HepG2 (cell line): Measurements from ENCODE around the gene EHBP1. TPM values are rescaled to one million over a fixed set of nuclear protein-coding genes. Genes with fewer than 3 reads are reported as not detected.

Experiments
- ATAC-seq: fragments of 200-7000 bp; cut with Tn5 transposase; 3 replicates; pipeline ENCODE4 v1.9.1; 2020; ENCODE audit warnings: mild to moderate bottlenecking, moderate library complexity
- BruUV-seq: library from RNA; stranded (reverse); fragments of 400-500 nt; replicated peaks from 2 replicates; lab custom pipeline; 2021; lab: Mats Ljungman, UMichigan
- CTCF ChIA-PET: fragments of 300-600 bp; formaldehyde crosslinking; extraction: SDS; loops from one replicate; lab custom pipeline; 2021; ENCODE audit warnings: low total read pairs, inconsistent platforms, low intra/inter-chr PET ratio; lab: Yijun Ruan, JAX
- POLR2A ChIA-PET: fragments of 350-600 bp; sonication (Branson Sonifier 250); formaldehyde crosslinking; loops from one replicate; lab custom pipeline; 2020; ENCODE audit warnings: antibody characterized with exemption, inconsistent platforms; lab: Yijun Ruan, JAX
- DNase-seq: peaks from one replicate; pipeline ENCODE4 v3.0.0-alpha.2; 2015; ENCODE audit warnings: low spot score
- FAIRE-seq: peaks from 3 replicates; lab custom pipeline; 2011; peaks lifted over from hg19 to GRCh38; lab: Jason Lieb, UNC
- H2AFZ ChIP-seq: one replicate; pipeline ENCODE4 v1.6.1; 2011; ENCODE audit warnings: low read length, inconsistent platforms
- H3K27ac ChIP-seq: fragments of 300-600 bp; 3 replicates; pipeline ENCODE4 v1.8.0; 2011; ENCODE audit warnings: mixed run types, mild to moderate bottlenecking, mixed read lengths, low read length, inconsistent platforms; ENCODE audit not compliant: insufficient read depth; ENCODE audit errors: extremely low read length
- H3K27me3 ChIP-seq, 2 experiments: fragments of 200-600 bp in 1 of 2; 2 replicates in 1 of 2; 3 replicates in 1 of 2; pipeline versions ENCODE4 v1.6.0 to v1.8.0; 2011; ENCODE audit warnings: low read length in 2 of 2, mild to moderate bottlenecking in 2 of 2, moderate library complexity in 2 of 2, inconsistent platforms in 1 of 2; ENCODE audit not compliant: insufficient read depth in 2 of 2, control insufficient read depth in 1 of 2
- H3K36me3 ChIP-seq, 2 experiments: fragments of 200-600 bp in 1 of 2; replicated peaks in 1 of 2; 2 replicates in 1 of 2; 3 replicates in 1 of 2; pipeline versions ENCODE4 v1.5.1 to v1.8.0; 2011; ENCODE audit warnings: low read length in 2 of 2, inconsistent platforms in 1 of 2; ENCODE audit not compliant: insufficient read depth in 2 of 2, control insufficient read depth in 1 of 2
- H3K4me1 ChIP-seq: 2 replicates; pipeline ENCODE4 v1.5.1; 2012; ENCODE audit warnings: low read length, inconsistent platforms; ENCODE audit not compliant: insufficient read depth
- H3K4me2 ChIP-seq: 2 replicates; pipeline ENCODE4 v1.6.0; 2011; ENCODE audit warnings: low read depth, low read length, inconsistent platforms
- H3K4me3 ChIP-seq, 3 experiments: fragments of 200-600 bp in 1 of 3; sonication (generic), shearing (Covaris generic) in 1 of 3; replicated peaks in 1 of 3; 2 replicates each; pipeline ENCODE4 v1.5.1; 2011 to 2016; ENCODE audit warnings: low read length in 3 of 3, inconsistent platforms in 2 of 3, low read depth in 2 of 3, mild to moderate bottlenecking in 2 of 3, control low read depth in 1 of 3, mixed read lengths in 1 of 3; ENCODE audit not compliant: insufficient read depth in 1 of 3
- H3K79me2 ChIP-seq: one replicate; pipeline ENCODE4 v1.6.1; 2011; ENCODE audit warnings: low read length, inconsistent platforms; ENCODE audit not compliant: insufficient read depth
- H3K9ac ChIP-seq: 2 replicates; pipeline ENCODE4 v1.6.0; 2011; ENCODE audit warnings: mild to moderate bottlenecking, low read depth, low read length, inconsistent platforms; ENCODE audit not compliant: insufficient read depth
- H3K9me3 ChIP-seq: 2 replicates; pipeline ENCODE4 v1.5.1; 2012; ENCODE audit warnings: mild to moderate bottlenecking, low read length
- H4K20me1 ChIP-seq: 2 replicates; pipeline ENCODE4 v1.6.0; 2011; ENCODE audit warnings: inconsistent platforms, mild to moderate bottlenecking, low read length, moderate library complexity; ENCODE audit not compliant: insufficient read depth
- EEA1 ChIP-seq: sonication (generic); formaldehyde crosslinking; IDR thresholded peaks from 2 replicates; pipeline ENCODE4 v1.5.1; 2020; ENCODE audit warnings: mild to moderate bottlenecking, missing genetic modification reagents, borderline replicate concordance
- JUND ChIP-seq: sonication (generic); formaldehyde crosslinking; IDR thresholded peaks from 2 replicates; pipeline ENCODE4 v1.8.0; 2022; ENCODE audit warnings: mild to moderate bottlenecking, missing genetic modification reagents
- KAT8 ChIP-seq: IDR thresholded peaks from 2 replicates; pipeline ENCODE4 v1.6.1; 2016; ENCODE audit warnings: missing genetic modification reagents, missing compliant biosample characterization
- NCOA2 ChIP-seq: sonication (generic); formaldehyde crosslinking; IDR thresholded peaks from 2 replicates; pipeline ENCODE4 v1.8.0; 2022; ENCODE audit warnings: inconsistent platforms
- NPAS2 ChIP-seq: sonication (generic); formaldehyde crosslinking; IDR thresholded peaks from 2 replicates; pipeline ENCODE4 v1.8.0; 2022; ENCODE audit warnings: mild to moderate bottlenecking, missing genetic modification reagents, borderline replicate concordance
- RBM22 ChIP-seq: fragments of 200-400 bp; formaldehyde crosslinking; optimal IDR thresholded peaks from 2 replicates; pipeline ENCODE3; 2017; ENCODE audit warnings: mild to moderate bottlenecking, low read length, moderate library complexity
- RCOR2 ChIP-seq: IDR thresholded peaks from 2 replicates; pipeline ENCODE4 v1.6.1; 2016; ENCODE audit warnings: missing biosample characterization, missing genetic modification reagents
- RFX1 ChIP-seq: fragments of 450-650 bp; IDR thresholded peaks from 2 replicates; pipeline ENCODE4 v1.6.1; 2017
- RFXANK ChIP-seq: IDR thresholded peaks from 2 replicates; pipeline ENCODE4 v1.6.1; 2016
- SSRP1 ChIP-seq: IDR thresholded peaks from 2 replicates; pipeline ENCODE4 v1.6.1; 2016; ENCODE audit warnings: control low read depth
- ZFAT ChIP-seq: sonication (generic); formaldehyde crosslinking; conservative IDR thresholded peaks from 2 replicates; pipeline ENCODE4 v1.8.1; 2023; ENCODE audit warnings: missing genetic modification reagents, inconsistent platforms
- ZFP62 ChIP-seq: sonication (generic); formaldehyde crosslinking; IDR thresholded peaks from 2 replicates; pipeline ENCODE4 v1.4.0; 2020; ENCODE audit warnings: missing genetic modification reagents
- ZNF124 ChIP-seq: sonication (generic); formaldehyde crosslinking; IDR thresholded peaks from 2 replicates; pipeline ENCODE4 v1.4.0; 2020; ENCODE audit warnings: missing genetic modification reagents
- ZNF136 ChIP-seq: sonication (generic); formaldehyde crosslinking; IDR thresholded peaks from 2 replicates; pipeline ENCODE4 v1.8.1; 2022; ENCODE audit warnings: low read depth, mild to moderate bottlenecking, moderate library complexity, missing genetic modification reagents
- ZNF33B ChIP-seq: sonication (generic); formaldehyde crosslinking; IDR thresholded peaks from 2 replicates; pipeline ENCODE4 v1.5.1; 2020; ENCODE audit warnings: mild to moderate bottlenecking, missing genetic modification reagents
- WGBS: methylation state at CpG from one replicate; pipeline ENCODE4 v1.1.6; 2017; ENCODE audit warnings: low lambda C conversion rate; 5-methylcytosine and 5-hydroxymethylcytosine counted together
- in situ Hi-C: cut with HindIII; loops from 2 replicates; pipeline ENCODE4 v1.10.0; 2017; ENCODE audit warnings: low pct_unique_long_range_greater_than_20kb; ENCODE audit not compliant: extremely low pct_ligation_motif_present
- intact Hi-C: fragments of 100-400 bp; cut with micrococcal nuclease; formaldehyde crosslinking; loops from one replicate; pipeline ENCODE4 v1.10.0; 2022; ENCODE audit not compliant: unreplicated experiment
- polyA plus RNA-seq, 8 experiments: library from polyadenylated mRNA; depleted of rRNA in 3 of 8; stranded (reverse) in 7 of 8; unstranded in 1 of 8; fragments of >200 nt; fragmentation: Illumina TruSeq in 4 of 8; extraction: Trizol in 4 of 8; gene quantifications; 2 replicates each; pipeline versions ENCODE4 v1.2.1 to v1.2.3, GENCODE V29; 2011 to 2016; ENCODE audit warnings: low read depth in 4 of 8, missing spikeins in 1 of 8, mixed read lengths in 1 of 8; ENCODE audit not compliant: insufficient read depth in 1 of 8
- total RNA-seq, 5 experiments: library from RNA; depleted of rRNA; stranded (reverse); fragments of >200 nt; fragmentation: Illumina TruSeq; extraction: Trizol; gene quantifications; 2 replicates each; pipeline ENCODE4 v1.2.3, GENCODE V29; 2016; ENCODE audit warnings: low read depth in 1 of 5
- TF ChIP-seq, protein P1 (sequence below): sonication (generic); formaldehyde crosslinking; IDR thresholded peaks from 2 replicates; pipeline ENCODE4 v1.5.0; 2020; ENCODE audit warnings: mild to moderate bottlenecking, missing genetic modification reagents
- TF ChIP-seq, protein P2 (sequence below): sonication (generic); formaldehyde crosslinking; IDR thresholded peaks from 2 replicates; pipeline ENCODE4 v1.8.1; 2023; ENCODE audit warnings: mild to moderate bottlenecking, missing genetic modification reagents, borderline replicate concordance
- TF ChIP-seq, protein P3 (sequence below): IDR thresholded peaks from 2 replicates; pipeline ENCODE4 v1.6.1; 2016; ENCODE audit warnings: mild to moderate bottlenecking

Gene EHBP1
- total and polyA plus RNA-seq, 2 of the 13 experiments (the other 11 are each of a cell fraction or from before 2014, with no cell fraction given) = 93.5 to 146 TPM

DNA sequence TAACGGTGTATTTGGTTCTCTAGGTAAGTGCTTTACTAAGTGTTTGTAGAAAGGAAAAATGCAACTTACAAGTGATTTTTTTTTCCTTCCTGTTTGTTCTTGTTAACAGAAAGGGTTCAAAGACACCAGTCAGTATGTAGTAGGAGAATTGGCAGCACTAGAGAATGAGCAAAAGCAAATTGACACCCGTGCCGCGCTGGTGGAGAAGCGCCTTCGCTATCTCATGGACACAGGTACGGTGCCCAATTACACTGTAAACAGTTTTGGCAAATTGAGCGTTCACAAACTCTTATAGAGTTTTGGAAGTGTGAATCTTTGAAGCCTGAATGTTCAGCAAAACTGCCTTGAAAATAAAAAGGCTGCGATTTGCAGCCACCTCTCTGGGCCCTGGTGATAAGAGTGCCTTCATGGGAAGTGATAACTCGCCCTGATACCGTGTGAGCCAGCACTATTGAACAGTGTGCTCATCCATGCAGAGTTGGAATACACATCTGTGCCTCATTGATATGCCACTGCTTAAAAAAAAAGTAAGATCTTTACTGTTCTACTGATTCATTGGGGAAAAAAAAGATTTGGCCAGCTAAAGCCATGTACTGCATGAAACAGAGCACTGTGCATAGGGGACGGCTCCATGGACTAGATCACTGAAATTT, 291.1 kb downstream of the EHBP1 start:
- 97% methylated on average over 12 of the region's 12 CpGs for WGBS
- Histone ChIP-seq H3K36me3 (peaks cover 18 to 81% of the 10 kb centered on the region in 2 experiments), H3K4me1 (no peaks in the 10 kb centered on the region), H4K20me1 (no peaks in the 10 kb centered on the region), H3K79me2 (no peaks in the 10 kb centered on the region), H3K4me2 (no peak overlapping the region), H3K27me3 (no peaks in the 10 kb centered on the region), H3K9ac (no peak overlapping the region), H2AFZ (no peak overlapping the region), H3K9me3 (no peaks in the 10 kb centered on the region), H3K27ac (no peak overlapping the region), H3K4me3 (no peak overlapping the region)
- no peak for DNase-seq
- ChIA-PET POLR2A (no interaction called here), CTCF (no interaction called here)
- BruUV-seq = no TSS peak
- intact Hi-C loops (no loop called here), in situ Hi-C loops (no loop called here)
- peak; percentile 50 for ATAC-seq
- no peak for FAIRE-seq
- TF ChIP-seq, protein P1, sequence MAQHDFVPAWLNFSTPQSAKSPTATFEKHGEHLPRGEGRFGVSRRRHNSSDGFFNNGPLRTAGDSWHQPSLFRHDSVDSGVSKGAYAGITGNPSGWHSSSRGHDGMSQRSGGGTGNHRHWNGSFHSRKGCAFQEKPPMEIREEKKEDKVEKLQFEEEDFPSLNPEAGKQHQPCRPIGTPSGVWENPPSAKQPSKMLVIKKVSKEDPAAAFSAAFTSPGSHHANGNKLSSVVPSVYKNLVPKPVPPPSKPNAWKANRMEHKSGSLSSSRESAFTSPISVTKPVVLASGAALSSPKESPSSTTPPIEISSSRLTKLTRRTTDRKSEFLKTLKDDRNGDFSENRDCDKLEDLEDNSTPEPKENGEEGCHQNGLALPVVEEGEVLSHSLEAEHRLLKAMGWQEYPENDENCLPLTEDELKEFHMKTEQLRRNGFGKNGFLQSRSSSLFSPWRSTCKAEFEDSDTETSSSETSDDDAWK (CRISPR knock-in tag) = no peak
- TF ChIP-seq NCOA2 (CRISPR knock-in tag) (no peak), JUND (CRISPR knock-in tag) (no peak), RBM22 (peak; percentile 83)
- TF ChIP-seq, all 625 proteins: peak for 1

DNA sequence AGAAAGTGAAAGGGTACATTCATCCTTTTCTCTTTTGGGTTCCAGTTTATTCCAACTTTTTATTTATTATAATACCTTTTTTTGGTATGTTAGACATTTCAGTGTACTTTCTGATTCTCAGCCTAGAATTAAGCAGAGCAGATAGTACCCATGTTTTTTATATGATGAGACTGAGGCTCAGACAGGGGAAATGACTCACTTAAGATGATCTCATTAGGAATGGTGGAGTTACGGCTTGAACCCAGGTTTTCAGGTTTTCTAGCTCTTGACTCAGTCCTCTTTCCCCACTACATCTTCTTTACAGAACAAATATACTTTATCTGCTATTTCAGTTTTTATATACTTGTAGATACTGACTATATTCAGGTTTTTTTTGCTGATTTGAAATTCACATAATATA, 293.4 kb downstream of the EHBP1 start:
- Histone ChIP-seq H4K20me1 (no peaks in the 10 kb centered on the region), H3K79me2 (no peaks in the 10 kb centered on the region), H3K4me2 (no peak overlapping the region), H3K27me3 (no peaks in the 10 kb centered on the region), H3K9ac (no peak overlapping the region), H2AFZ (no peak overlapping the region), H3K4me1 (no peaks in the 10 kb centered on the region), H3K9me3 (no peaks in the 10 kb centered on the region), H3K36me3 (peaks cover 16 to 88% of the 10 kb centered on the region in 2 experiments), H3K27ac (no peak overlapping the region), H3K4me3 (no peak overlapping the region)
- CTCF ChIA-PET = no interaction called here
- in situ Hi-C loops (no loop called here), intact Hi-C loops (no loop called here)
- 97% methylated on average over 1 of the region's 1 CpG for WGBS
- no peak for ATAC-seq
- BruUV-seq = no TSS peak
- POLR2A ChIA-PET = no interaction called here
- no peak for DNase-seq
- no peak for FAIRE-seq
- no peak for TF ChIP-seq RFXANK (CRISPR knock-in tag)
- TF ChIP-seq ZNF33B (CRISPR knock-in tag) = no peak
- no peak for TF ChIP-seq EEA1
- TF ChIP-seq ZFP62 (CRISPR knock-in tag) = no peak
- no peak for TF ChIP-seq ZNF124 (CRISPR knock-in tag)
- TF ChIP-seq, protein P2, sequence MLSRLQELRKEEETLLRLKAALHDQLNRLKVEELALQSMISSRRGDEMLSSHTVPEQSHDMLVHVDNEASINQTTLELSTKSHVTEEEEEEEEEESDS (CRISPR knock-in tag) = no peak
- TF ChIP-seq ZNF136 = no peak
- TF ChIP-seq, protein P3, sequence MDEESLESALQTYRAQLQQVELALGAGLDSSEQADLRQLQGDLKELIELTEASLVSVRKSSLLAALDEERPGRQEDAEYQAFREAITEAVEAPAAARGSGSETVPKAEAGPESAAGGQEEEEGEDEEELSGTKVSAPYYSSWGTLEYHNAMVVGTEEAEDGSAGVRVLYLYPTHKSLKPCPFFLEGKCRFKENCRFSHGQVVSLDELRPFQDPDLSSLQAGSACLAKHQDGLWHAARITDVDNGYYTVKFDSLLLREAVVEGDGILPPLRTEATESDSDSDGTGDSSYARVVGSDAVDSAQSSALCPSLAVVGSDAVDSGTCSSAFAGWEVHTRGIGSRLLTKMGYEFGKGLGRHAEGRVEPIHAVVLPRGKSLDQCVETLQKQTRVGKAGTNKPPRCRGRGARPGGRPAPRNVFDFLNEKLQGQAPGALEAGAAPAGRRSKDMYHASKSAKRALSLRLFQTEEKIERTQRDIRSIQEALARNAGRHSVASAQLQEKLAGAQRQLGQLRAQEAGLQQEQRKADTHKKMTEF = no peak
- no peak for TF ChIP-seq RCOR2 (CRISPR knock-in tag)
- TF ChIP-seq ZFAT = no peak
- TF ChIP-seq RFX1 = no peak
- no peak for TF ChIP-seq SSRP1 (CRISPR knock-in tag)
- no peak for TF ChIP-seq NPAS2
- no peak for TF ChIP-seq KAT8 (CRISPR knock-in tag)
